Frontal cortex (tissue), 4 donors: Measurements from ENCODE around the gene FAM149B1. TPM values are rescaled to one million over a fixed set of nuclear protein-coding genes. Genes with fewer than 3 reads are reported as not detected.

Source experiments
- DNase-seq, 2 donors: peaks; one replicate each; pipeline ENCODE4 v3.0.0; 2012; ENCODE audit warnings: low spot score in 2 of 2
- FAIRE-seq: peaks from 2 replicates; lab custom pipeline; 2012; peaks lifted over from hg19 to GRCh38; lab: Jason Lieb, UNC
- total RNA-seq: library from RNA; depleted of rRNA; stranded (reverse); fragments of >200 nt; gene quantifications from one replicate; pipeline ENCODE4 v1.2.3, GENCODE V29; 2014
- donor health status: control.
- donor health status: control.
- donor health status: control.

The FAM149B1 gene
- total RNA-seq, 1 donor from 2014 or later: 31.4 TPM

GRCh38 chr10:73169320-73169719 lies 1.4 kb downstream of the FAM149B1 start:
- DNase-seq (no peak), FAIRE-seq (no peak)

- FAIRE-seq (no peak), DNase-seq (no peak)
These were observed 4.9 kb downstream of the FAM149B1 start for GRCh38 chr10:73172867-73173266.

GRCh38 chr10:73174148-73174925 lies 6.4 kb downstream of the FAM149B1 start:
- no peak for DNase-seq
- FAIRE-seq: no peak

GRCh38 chr10:73182568-73182967 lies 14.6 kb downstream of the FAM149B1 start:
- no peak for DNase-seq
- FAIRE-seq: no peak

GRCh38 chr10:73183667-73184281 lies 15.9 kb downstream of the FAM149B1 start:
- DNase-seq: no peak
- no peak for FAIRE-seq

GRCh38 chr10:73186266-73186665 lies 18.3 kb downstream of the FAM149B1 start:
- DNase-seq: no peak
- FAIRE-seq: peak; percentile 31

GRCh38 chr10:73190188-73190587 lies 22.3 kb downstream of the FAM149B1 start:
- FAIRE-seq: no peak
- DNase-seq: no peak

GRCh38 chr10:73205081-73205480 lies 37.2 kb downstream of the FAM149B1 start:
- no peak for FAIRE-seq

GRCh38 chr10:73205890-73206289 lies 38.0 kb downstream of the FAM149B1 start:
- DNase-seq (no peak), FAIRE-seq (no peak)

More at GRCh38 chr10:73205081-73205480, 37.2 kb downstream of the FAM149B1 start:
- DNase-seq: no peak

- DNase-seq: no peak
- no peak for FAIRE-seq
These were observed 38.5 kb downstream of the FAM149B1 start for GRCh38 chr10:73206385-73206784.

- FAIRE-seq (no peak), DNase-seq (no peak)
These were observed 40.0 kb downstream of the FAM149B1 start for GRCh38 chr10:73207883-73208282.

GRCh38 chr10:73209705-73210104 lies 41.8 kb downstream of the FAM149B1 start:
- DNase-seq (no peak), FAIRE-seq (no peak)

GRCh38 chr10:73210395-73211105 lies 42.6 kb downstream of the FAM149B1 start:
- no peak for FAIRE-seq
- DNase-seq: no peak

GRCh38 chr10:73211106-73211811 lies 43.3 kb downstream of the FAM149B1 start:
- FAIRE-seq: no peak
- no peak for DNase-seq

GRCh38 chr10:73215749-73216148 lies 47.8 kb downstream of the FAM149B1 start:
- FAIRE-seq (no peak), DNase-seq (no peak)

- no peak for DNase-seq
- FAIRE-seq: no peak
These were observed 49.7 kb downstream of the FAM149B1 start for GRCh38 chr10:73217628-73218027.

- FAIRE-seq (no peak), DNase-seq (no peak)
These were observed 50.7 kb downstream of the FAM149B1 start for GRCh38 chr10:73218431-73219191.

- FAIRE-seq (no peak), DNase-seq (no peak)
These were observed 51.5 kb downstream of the FAM149B1 start for GRCh38 chr10:73219384-73219783.

- no peak for DNase-seq
- FAIRE-seq: peak; percentile 10
These were observed 53.1 kb downstream of the FAM149B1 start for GRCh38 chr10:73220989-73221388.

GRCh38 chr10:73225518-73225917 lies 57.6 kb downstream of the FAM149B1 start:
- no peak for DNase-seq
- FAIRE-seq: peak; percentile 66
